NCI-H446 (cell line): ENCODE measurements around the gene AGPS.

Source experiments
- DNase-seq, 2 experiments: peaks; one replicate each; lab custom pipeline; 2025; lab: John Stamatoyannopoulos, UW

Gene AGPS

GRCh38 chr2:177552422-177553175, 160.0 kb downstream of the AGPS start:
- peak; percentile 91 to 96 for DNase-seq

DNA sequence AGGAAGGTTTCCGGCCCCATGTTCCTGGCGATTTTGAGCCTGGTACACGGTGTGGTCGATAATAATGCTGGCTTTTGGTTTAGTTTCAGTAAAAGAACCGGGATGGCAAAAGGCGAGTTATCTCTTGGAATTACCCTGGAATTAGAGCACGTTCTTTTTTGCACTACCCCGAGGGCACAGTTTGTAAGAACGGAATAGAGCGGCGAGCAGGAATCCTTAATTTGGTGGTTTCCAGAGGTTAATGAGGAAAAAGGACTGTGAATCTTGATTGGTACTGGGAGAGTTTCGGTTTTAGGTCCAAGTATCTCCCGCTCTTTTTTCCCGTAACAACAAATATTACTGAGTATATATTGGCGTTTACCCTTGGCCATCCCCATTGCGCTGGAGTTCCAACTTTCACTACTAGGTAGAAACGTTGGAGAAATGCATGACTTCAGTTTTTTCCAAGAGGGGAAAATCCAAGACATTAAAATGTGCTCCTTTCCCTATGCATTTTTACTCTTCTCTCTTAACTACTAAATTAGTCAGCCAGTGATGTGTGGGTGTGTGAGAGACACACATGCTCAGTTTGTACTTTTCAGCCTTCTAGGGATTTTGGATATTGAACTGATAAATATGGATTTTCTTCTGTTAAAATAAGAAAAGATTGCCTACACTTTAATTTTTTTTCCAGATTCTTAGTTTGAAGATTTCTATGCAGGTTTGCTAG, 160.8 kb downstream of the AGPS start:
- no peak for DNase-seq

- DNase-seq: no peak
Observed at GRCh38 chr2:177554365-177554764, 161.8 kb downstream of the AGPS start.

DNA sequence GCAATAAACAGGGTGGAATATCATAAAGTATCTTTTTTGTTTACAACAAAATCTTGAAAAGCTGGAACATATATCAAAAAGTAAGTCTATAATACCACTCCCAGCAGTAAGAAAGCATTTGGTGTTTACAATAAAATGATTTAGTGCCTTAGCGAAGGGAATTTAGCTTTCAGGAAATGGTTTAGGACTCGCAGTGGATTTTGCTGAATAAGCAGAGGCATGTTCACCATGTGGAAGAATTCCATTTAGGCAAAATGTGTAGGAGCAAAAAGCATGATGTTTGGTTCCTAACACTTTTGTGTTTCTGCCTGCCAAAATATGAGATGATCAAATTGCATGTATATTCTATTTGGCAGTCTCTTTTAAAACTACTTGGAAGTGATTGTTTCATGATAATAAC, 163.6 kb downstream of the AGPS start:
- peak in 1 of 2 experiments; percentile 36 for DNase-seq

DNA sequence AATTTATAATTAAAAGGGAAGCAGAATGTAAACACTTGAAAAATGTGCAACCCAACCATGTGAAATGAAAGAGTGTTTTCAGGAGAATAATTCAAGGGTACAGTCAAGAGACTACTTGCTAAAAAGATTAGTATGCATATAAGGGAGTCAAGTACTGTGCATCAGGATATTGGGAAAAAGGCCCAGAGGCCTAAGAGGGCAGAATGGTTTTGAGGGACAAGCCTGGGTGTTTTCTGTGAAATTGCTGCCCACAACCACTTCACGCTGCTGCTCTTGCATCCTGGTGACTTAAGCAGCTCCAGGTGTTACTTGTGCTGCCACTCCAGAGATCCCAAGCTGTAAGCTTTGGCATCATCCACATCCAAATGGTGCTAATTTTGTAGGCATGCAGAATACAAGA, 165.2 kb downstream of the AGPS start:
- no peak for DNase-seq

GRCh38 chr2:177559638-177560037, 167.1 kb downstream of the AGPS start:
- no peak for DNase-seq

DNA sequence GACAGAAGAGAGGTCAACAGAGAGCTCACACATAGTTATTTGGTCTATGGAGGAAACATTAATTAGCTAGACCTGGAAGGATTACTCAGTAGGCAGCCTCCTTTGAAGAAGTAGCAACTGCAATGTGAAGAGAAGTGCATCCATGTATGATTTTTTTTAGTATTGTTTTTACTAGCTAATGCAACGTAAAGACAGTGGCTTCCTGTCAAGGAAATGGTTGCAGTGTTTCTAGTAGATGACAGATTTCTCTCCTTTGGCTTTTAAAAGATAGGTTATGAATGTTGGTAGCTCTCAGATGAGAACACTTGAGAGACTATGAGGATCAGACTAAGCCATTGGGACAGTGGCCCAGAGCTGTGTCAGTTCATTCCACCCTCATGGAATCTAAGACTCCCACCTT, 175.8 kb downstream of the AGPS start:
- DNase-seq: no peak

- DNase-seq: peak in 1 of 2 experiments; percentile 25
Observed at GRCh38 chr2:177568893-177569292, 176.3 kb downstream of the AGPS start.

- peak; percentile 78 to 80 for DNase-seq
Observed at GRCh38 chr2:177572236-177572671, 179.7 kb downstream of the AGPS start.

DNA sequence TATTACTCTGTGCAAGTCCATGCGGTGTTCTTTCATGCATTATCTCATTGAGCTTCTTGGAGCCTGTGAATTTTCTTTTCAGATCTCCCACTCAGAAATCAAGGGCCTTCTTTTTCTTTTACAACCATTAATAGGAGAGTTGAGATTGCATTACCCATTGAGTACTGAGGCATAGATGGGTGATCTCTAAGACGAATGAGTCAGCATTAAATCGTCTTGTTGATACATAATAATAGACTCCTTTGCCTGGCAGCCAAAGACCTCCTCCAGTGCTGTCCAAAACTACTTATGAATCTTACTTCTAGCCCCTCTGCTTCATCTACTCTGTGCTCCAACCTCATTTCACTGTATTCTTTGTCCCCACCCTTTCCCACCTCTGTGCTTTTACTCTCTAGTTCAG, 180.5 kb downstream of the AGPS start:
- peak in 1 of 2 experiments; percentile 61 for DNase-seq

- no peak for DNase-seq
Observed at GRCh38 chr2:177574356-177574755, 181.8 kb downstream of the AGPS start.

DNA sequence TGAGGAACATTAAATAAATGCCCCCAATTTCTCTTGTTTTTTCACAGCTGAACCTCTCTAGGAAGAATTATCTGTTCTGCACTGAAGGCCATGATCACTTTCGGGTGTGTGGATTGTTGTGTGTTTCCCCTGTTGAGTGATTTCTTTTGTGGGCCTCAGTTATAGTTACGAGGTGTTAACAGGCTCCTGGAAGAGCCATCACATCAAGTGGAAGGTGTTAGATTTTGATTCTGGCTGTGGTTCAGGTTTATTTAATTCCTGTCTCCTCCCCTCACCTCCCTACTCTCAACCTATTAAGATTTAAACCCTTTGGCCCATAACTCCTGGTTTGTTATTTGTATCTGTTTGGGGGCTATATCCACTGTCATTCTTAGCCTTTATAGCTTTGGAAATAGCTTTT, 182.8 kb downstream of the AGPS start:
- DNase-seq: no peak

DNA sequence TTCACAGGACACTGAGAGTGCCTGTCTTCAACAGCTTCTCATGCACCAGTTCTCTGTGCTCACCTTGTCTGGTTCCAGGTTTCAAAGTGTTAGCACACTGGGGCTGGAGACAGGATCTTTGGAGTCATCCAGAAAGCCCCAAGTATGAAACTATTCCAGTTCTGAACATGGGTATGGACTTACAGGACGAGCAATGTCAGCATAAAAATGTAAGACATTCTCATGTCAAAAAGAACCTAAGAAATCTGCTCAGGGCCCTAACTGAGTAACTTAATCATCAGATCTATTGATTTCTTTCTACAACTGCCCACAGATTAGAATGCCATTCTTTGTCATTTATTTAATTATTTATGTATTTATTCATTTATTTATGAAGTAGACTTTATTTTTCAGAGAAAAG, 184.5 kb downstream of the AGPS start:
- DNase-seq: no peak

GRCh38 chr2:177578454-177578853, 185.9 kb downstream of the AGPS start:
- no peak for DNase-seq

DNA sequence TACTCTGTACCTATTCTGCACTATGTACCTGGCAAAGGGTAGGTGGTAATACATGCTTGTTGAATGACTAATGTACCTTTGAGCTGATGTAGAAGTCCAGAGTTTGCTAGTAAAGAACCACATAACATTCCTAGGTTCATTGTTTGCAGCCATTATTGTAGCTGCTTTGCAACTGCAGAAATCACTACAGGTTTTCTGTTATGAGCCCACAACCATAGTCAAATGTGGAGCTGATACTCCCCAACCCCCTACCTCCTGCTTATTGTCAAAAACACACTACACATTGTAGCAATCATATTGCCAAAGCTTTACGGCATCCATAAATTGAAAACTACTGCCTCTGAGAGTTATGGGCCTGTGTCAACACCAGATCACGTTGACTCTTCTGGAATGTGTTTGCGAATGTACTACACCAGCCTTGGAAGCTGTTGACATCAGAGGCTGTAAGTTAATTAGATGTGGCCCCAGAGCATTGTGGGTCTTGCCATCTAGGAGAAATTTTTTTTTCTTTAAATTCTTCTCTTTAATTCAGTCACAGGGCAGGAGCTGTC, 187.0 kb downstream of the AGPS start:
- DNase-seq: no peak

- no peak for DNase-seq
Observed at GRCh38 chr2:177582000-177582399, 189.4 kb downstream of the AGPS start.

DNA sequence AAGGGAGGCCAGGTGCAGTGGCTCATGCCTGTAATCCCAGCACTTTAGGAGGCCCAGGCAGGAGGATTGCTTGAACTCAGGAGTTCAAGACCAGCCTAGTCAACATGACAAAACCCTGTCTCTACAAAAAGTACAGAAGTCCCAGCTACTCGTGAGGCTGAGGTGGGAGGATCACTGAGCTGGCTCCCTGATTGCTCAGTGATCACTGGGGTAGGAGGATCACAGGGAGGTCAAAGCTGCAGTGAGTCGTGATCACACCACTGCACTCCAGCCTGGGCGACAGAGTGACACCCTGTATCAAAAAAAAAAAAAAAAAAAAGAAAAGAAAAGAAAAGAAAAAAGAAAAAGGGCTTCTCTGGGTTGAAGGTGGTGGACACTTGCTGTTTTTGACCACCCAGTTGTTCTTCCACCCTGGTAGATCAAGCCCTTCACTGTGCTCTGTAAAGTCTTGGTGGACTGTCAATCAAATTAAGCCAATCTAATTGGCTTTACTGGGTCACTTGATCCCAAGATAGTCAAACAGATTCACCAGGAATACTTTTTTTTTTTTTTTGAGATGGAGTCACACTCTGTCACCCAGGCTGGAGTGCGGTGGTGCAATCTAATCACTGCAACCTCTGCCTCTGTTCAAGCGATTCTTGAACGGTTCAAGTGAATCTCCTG, 191.6 kb downstream of the AGPS start:
- DNase-seq: no peak

GRCh38 chr2:177585234-177585863, 192.8 kb downstream of the AGPS start:
- peak; percentile 74 to 88 for DNase-seq

DNA sequence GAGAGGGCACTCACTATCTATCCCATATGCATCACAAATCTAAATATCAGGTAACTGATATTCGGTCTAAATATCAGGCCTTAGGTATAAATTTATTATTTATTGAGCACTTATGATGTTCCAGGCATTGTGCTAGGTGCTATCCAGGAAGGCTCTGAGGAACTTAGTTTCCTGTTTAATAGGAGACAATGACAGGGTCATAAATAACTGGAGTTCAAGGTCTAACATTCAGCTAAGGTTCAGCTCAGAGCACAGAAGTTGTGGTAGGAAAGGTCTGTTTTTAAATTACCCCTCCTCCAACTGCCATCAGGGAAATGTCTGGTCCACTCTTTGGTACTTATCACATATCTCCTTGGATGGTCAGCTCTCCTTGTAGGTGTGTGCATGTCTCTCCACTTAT, 193.6 kb downstream of the AGPS start:
- no peak for DNase-seq

GRCh38 chr2:177587371-177587770, 194.8 kb downstream of the AGPS start:
- no peak for DNase-seq

GRCh38 chr2:177588671-177589070, 196.1 kb downstream of the AGPS start:
- DNase-seq: peak in 1 of 2 experiments; percentile 61

- DNase-seq: no peak
Observed at GRCh38 chr2:177589186-177589585, 196.6 kb downstream of the AGPS start.
